Smooth muscle cell (in vitro differentiated cells): ENCODE data around the gene OR1N2. TPM values are rescaled to one million over a fixed set of nuclear protein-coding genes. Genes with fewer than 3 reads are reported as not detected.
"Not testable (repeated sequence)": the region's sequence is repeated elsewhere in the genome, so short reads cannot be mapped to it uniquely, and the experiment has no call there.

Experiments used
- DNase-seq: peaks from one replicate; lab custom pipeline; 2025; ENCODE audit not compliant: unreplicated experiment; lab: John Stamatoyannopoulos, UW
- H2AFZ ChIP-seq: fragments of 200-600 bp; sonication (generic); 2 replicates; pipeline ENCODE4 v1.6.0; 2016; ENCODE audit warnings: antibody characterized with exemption, low read depth, mild to moderate bottlenecking
- H3F3A ChIP-seq: fragments of 200-600 bp; sonication (generic); 2 replicates; pipeline ENCODE4 v1.6.0; 2017; ENCODE audit warnings: antibody characterized with exemption, low read depth
- H3K27ac ChIP-seq: fragments of 200-600 bp; sonication (generic); 2 replicates; pipeline ENCODE4 v1.5.1; 2016; ENCODE audit warnings: low read depth, mild to moderate bottlenecking
- H3K27me3 ChIP-seq: fragments of 200-600 bp; sonication (generic); 2 replicates; pipeline ENCODE4 v1.6.1; 2016; ENCODE audit warnings: low read depth, mild to moderate bottlenecking
- H3K36me3 ChIP-seq: fragments of 200-600 bp; sonication (generic); 2 replicates; pipeline ENCODE4 v1.5.1; 2016; ENCODE audit warnings: low read depth
- H3K4me1 ChIP-seq: fragments of 200-600 bp; sonication (generic); 2 replicates; pipeline ENCODE4 v1.5.1; 2016; ENCODE audit warnings: low read depth
- H3K4me2 ChIP-seq: fragments of 200-600 bp; sonication (generic); 2 replicates; pipeline ENCODE4 v1.6.0; 2016; ENCODE audit warnings: mild to moderate bottlenecking
- H3K4me3 ChIP-seq: fragments of 200-600 bp; sonication (generic); 2 replicates; pipeline ENCODE4 v1.5.1; 2016; ENCODE audit warnings: mild to moderate bottlenecking
- H3K79me2 ChIP-seq: fragments of 200-600 bp; sonication (generic); 2 replicates; pipeline ENCODE4 v1.6.0; 2016; ENCODE audit warnings: low read depth, mild to moderate bottlenecking
- H3K9ac ChIP-seq: fragments of 200-600 bp; sonication (generic); 2 replicates; pipeline ENCODE4 v1.6.0; 2016; ENCODE audit warnings: low read depth
- H3K9me3 ChIP-seq: fragments of 200-600 bp; sonication (generic); replicated peaks from 2 replicates; pipeline ENCODE4 v1.5.1; 2016; ENCODE audit warnings: low read depth
- H4K20me1 ChIP-seq: fragments of 200-600 bp; sonication (generic); 2 replicates; pipeline ENCODE4 v1.6.0; 2016; ENCODE audit warnings: low read depth
- WGBS: methylation state at CpG from one replicate; pipeline ENCODE4 v1.1.7; 2016; ENCODE audit warnings: low lambda C conversion rate; 5-methylcytosine and 5-hydroxymethylcytosine counted together
- polyA plus RNA-seq: library from polyadenylated mRNA; unstranded; fragments of >200 nt; fragmentation: Nextera tagmentation; extraction: Ambion mirVana; gene quantifications from 2 replicates; pipeline ENCODE4 v1.2.1, GENCODE V29; 2016
- total RNA-seq: library from RNA; depleted of rRNA; stranded (reverse); fragments of >200 nt; gene quantifications from 2 replicates; pipeline ENCODE4 v1.2.3, GENCODE V29; 2014
- TF ChIP-seq, protein P1 (sequence below): fragments of 200-600 bp; sonication (generic); IDR thresholded peaks from 2 replicates; pipeline ENCODE4 v1.5.1; 2017; ENCODE audit warnings: borderline replicate concordance, mild to moderate bottlenecking, antibody characterized with exemption; ENCODE audit not compliant: insufficient read depth, poor library complexity, severe bottlenecking

The OR1N2 gene
- total and polyA plus RNA-seq, 2 experiments from 2014 or later, result not detected

DNA sequence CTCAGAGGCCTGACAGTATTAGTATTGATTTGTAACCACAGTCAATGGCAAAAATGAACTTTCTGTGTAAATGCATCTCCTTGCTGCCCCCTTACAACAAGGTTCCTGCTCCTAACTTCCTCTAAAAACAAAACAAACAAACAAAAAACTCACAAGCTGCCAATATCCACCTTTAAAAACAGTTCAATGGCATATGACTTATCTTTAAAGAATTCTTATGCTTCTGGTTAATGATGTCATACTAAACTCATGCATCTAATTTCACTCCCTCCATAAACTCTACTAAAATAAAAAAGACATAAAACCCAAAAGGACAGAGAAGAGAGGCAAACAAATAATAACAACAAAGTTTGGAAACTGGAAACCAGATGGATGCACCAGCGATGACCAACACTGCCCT is 16.8 kb upstream of the OR1N2 start:
- no peaks in the 10 kb centered on the region for H4K20me1 ChIP-seq
- H3K4me2 ChIP-seq, result no peak overlapping the region
- H3K36me3 ChIP-seq, result no peaks in the 10 kb centered on the region
- H3K9ac ChIP-seq, result no peak overlapping the region
- no peak for DNase-seq
- H3F3A ChIP-seq, result no peaks in the 10 kb centered on the region
- no peaks in the 10 kb centered on the region for H3K79me2 ChIP-seq
- 78% methylated on average over 1 of the region's 1 CpG for WGBS
- no peak overlapping the region for H2AFZ ChIP-seq
- no peaks in the 10 kb centered on the region for H3K27me3 ChIP-seq
- peaks cover 4% of the 10 kb centered on the region for H3K9me3 ChIP-seq
- H3K27ac ChIP-seq, result no peak overlapping the region
- TF ChIP-seq, protein P1, sequence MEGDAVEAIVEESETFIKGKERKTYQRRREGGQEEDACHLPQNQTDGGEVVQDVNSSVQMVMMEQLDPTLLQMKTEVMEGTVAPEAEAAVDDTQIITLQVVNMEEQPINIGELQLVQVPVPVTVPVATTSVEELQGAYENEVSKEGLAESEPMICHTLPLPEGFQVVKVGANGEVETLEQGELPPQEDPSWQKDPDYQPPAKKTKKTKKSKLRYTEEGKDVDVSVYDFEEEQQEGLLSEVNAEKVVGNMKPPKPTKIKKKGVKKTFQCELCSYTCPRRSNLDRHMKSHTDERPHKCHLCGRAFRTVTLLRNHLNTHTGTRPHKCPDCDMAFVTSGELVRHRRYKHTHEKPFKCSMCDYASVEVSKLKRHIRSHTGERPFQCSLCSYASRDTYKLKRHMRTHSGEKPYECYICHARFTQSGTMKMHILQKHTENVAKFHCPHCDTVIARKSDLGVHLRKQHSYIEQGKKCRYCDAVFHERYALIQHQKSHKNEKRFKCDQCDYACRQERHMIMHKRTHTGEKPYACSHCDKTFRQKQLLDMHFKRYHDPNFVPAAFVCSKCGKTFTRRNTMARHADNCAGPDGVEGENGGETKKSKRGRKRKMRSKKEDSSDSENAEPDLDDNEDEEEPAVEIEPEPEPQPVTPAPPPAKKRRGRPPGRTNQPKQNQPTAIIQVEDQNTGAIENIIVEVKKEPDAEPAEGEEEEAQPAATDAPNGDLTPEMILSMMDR, result no peak
- H3K4me1 ChIP-seq, result no peaks in the 10 kb centered on the region
- H3K4me3 ChIP-seq, result no peak overlapping the region

DNA sequence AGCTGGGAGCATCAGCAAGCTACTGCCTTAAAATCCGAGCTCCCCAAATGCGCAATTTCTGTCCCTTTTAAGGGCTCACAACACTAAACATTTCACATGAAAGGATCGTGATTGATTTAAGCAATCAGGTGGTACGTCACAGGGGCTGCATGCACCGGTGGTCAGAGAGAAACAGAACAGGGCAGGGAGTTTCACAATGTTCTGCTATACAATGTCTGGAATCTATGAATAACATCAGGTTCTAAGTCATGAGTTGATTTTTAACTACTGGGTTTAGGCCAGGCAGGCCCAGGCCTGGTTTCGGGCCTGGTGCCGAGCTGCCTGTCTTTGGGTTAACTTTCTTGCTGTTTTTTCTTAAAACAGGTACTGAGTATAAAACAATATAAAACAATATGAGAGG is 15.8 kb upstream of the OR1N2 start:
- WGBS, result 41% methylated on average over 7 of the region's 7 CpGs
- DNase-seq, H4K20me1 ChIP-seq, H3K27me3 ChIP-seq, H3K4me3 ChIP-seq, H3K79me2 ChIP-seq, H3F3A ChIP-seq, H3K36me3 ChIP-seq, H3K4me2 ChIP-seq, H2AFZ ChIP-seq, H3K4me1 ChIP-seq, H3K9ac ChIP-seq, H3K9me3 ChIP-seq, H3K27ac ChIP-seq: not testable (repeated sequence)

DNA sequence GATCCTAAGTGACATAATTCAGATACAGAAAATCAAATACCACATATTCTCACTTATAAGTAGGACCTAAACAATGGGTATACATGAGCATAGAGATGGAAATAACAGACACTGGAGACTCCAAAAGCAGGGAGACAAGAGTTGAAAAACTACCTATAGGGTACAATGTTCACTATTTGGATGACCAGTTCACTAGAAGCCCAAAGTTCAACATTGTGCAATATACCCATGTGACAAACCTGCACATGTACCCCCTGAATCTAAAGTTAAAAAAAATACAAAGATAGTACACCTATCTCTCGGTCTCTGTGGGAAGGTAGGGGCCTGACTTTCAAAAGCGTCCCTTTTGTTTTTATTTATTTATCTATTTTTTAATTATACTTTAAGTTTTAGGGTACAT is 14.2 kb upstream of the OR1N2 start:
- TF ChIP-seq, protein P1, result no peak
- H3K4me1 ChIP-seq, result no peaks in the 10 kb centered on the region
- H3K9me3 ChIP-seq, result peaks cover 6% of the 10 kb centered on the region
- no peaks in the 10 kb centered on the region for H3K36me3 ChIP-seq
- no peak overlapping the region for H2AFZ ChIP-seq
- H4K20me1 ChIP-seq, result no peaks in the 10 kb centered on the region
- WGBS, result 60% methylated on average over 2 of the region's 2 CpGs
- H3K9ac ChIP-seq, result no peak overlapping the region
- H3F3A ChIP-seq, result no peaks in the 10 kb centered on the region
- H3K79me2 ChIP-seq, result no peaks in the 10 kb centered on the region
- H3K4me3 ChIP-seq, result no peak overlapping the region
- no peak overlapping the region for H3K4me2 ChIP-seq
- H3K27me3 ChIP-seq, result no peaks in the 10 kb centered on the region
- DNase-seq, result no peak
- H3K27ac ChIP-seq, result no peak overlapping the region

DNA sequence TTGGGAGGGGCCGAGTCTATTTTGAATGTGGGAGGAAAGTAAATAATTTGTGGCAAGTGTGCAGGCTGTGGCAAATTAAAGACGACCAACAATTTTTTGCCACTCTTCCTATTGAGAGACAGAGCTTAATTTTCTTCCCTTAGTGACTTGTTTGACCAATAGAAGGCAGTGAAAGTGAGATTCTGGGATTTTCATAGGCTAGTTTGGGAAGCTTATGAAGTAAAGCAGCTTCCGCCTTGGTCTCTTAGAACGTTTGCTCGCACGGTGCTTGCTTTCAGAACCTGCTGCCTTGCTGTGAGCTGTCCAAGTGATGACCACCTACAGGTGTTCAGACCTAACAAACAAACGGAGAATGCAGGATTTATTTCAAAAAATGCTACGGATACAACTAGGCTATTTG is 6.7 kb upstream of the OR1N2 start:
- Histone ChIP-seq H3K4me2 (no peak overlapping the region), H4K20me1 (no peaks in the 10 kb centered on the region), H3K27me3 (no peaks in the 10 kb centered on the region), H3K4me1 (no peaks in the 10 kb centered on the region), H3K9ac (no peak overlapping the region), H3K9me3 (peaks cover 5% of the 10 kb centered on the region), H3K79me2 (no peaks in the 10 kb centered on the region), H2AFZ (no peak overlapping the region), H3F3A (no peaks in the 10 kb centered on the region), H3K36me3 (no peaks in the 10 kb centered on the region), H3K27ac (no peak overlapping the region), H3K4me3 (no peak overlapping the region)
- DNase-seq, result no peak
- TF ChIP-seq, protein P1, result no peak
- 78% methylated on average over 8 of the region's 8 CpGs for WGBS
